Measurements from ENCODE around the gene BICD2.

DNA sequence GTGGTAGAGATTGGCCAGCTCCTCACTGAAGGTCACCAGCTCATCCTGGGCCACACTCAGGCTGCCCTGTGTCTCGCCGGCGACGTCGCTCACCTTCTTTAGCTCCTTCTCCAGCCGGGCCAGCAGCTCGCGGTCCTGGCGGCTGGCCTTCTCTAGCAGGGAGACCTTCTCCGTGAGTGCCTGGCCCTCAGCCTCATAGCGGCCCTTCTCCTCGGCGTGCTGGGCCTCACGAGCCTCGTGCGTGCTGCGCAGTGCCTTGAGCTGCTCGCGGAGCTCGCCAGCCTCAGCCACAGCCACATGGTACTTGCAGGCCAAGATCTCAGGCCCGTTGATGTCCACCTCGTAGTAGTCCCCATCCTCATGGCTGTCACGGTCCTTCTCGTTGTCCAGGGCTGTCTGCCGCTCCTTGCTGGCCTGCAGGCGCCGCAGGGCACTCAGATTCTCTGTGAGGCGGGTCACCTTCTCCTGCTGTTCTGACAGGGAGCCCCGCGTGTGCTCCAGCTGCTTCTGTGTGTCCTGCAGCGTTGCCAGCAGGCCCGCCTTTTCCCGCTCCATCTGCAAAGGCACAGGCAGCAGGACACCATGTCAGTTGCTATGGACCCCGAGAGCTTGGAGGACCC lies 45.5 kb downstream of the BICD2 start:
- TF ChIP-seq, protein P1, sequence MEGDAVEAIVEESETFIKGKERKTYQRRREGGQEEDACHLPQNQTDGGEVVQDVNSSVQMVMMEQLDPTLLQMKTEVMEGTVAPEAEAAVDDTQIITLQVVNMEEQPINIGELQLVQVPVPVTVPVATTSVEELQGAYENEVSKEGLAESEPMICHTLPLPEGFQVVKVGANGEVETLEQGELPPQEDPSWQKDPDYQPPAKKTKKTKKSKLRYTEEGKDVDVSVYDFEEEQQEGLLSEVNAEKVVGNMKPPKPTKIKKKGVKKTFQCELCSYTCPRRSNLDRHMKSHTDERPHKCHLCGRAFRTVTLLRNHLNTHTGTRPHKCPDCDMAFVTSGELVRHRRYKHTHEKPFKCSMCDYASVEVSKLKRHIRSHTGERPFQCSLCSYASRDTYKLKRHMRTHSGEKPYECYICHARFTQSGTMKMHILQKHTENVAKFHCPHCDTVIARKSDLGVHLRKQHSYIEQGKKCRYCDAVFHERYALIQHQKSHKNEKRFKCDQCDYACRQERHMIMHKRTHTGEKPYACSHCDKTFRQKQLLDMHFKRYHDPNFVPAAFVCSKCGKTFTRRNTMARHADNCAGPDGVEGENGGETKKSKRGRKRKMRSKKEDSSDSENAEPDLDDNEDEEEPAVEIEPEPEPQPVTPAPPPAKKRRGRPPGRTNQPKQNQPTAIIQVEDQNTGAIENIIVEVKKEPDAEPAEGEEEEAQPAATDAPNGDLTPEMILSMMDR (IDR thresholded peaks at IDR 0.05; ENCODE audit: insufficient read depth, low read depth, low read length), result no peak
- no peak for TF ChIP-seq EZH2 (IDR thresholded peaks at IDR 0.05; ENCODE audit: insufficient read depth, low read length)
